ENCODE results near the gene TMC1.
A peak's percentile ranks its signal among the peaks of the same experiment; 100 is the strongest.

Gene TMC1

GRCh38 chr9:72598639-72599038 is 77.2 kb downstream of the TMC1 start:
- no peak for TF ChIP-seq CTCF (IDR thresholded peaks at IDR 0.05; ENCODE audit: low read depth, low read length)

GRCh38 chr9:72599874-72600534 is 78.6 kb downstream of the TMC1 start:
- DNase-seq (ENCODE audit: extremely low read depth, low read depth) = no peak
- TF ChIP-seq CTCF (IDR thresholded peaks at IDR 0.05; ENCODE audit: low read depth, low read length) = no peak

More at GRCh38 chr9:72598639-72599038, 77.2 kb downstream of the TMC1 start:
- DNase-seq (ENCODE audit: extremely low read depth, low read depth) = no peak

GRCh38 chr9:72600671-72601070 is 79.3 kb downstream of the TMC1 start:
- TF ChIP-seq CTCF (IDR thresholded peaks at IDR 0.05; ENCODE audit: low read depth, low read length) = no peak
- no peak for DNase-seq (ENCODE audit: extremely low read depth, low read depth)

DNA sequence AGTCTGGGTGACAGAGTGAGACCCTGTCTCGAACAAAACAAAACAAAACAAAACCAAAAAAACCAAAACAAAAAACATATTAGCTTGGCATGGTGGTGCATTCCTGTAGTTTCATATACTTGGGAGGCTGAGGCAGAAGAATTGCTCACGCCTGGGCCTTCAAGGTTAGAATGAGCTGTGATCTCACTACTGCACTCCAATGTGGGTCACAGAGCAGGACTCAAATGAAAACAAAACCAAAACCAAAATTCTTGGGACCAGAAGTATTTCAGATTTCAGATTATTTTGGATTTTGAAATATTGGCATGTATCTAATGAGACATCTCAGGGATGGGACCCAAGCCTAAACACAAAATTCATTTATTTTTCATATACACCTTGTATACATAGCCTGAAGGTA is 80.2 kb downstream of the TMC1 start:
- TF ChIP-seq CTCF (IDR thresholded peaks at IDR 0.05; ENCODE audit: low read depth, low read length) = no peak
- DNase-seq (ENCODE audit: extremely low read depth, low read depth) = no peak

- peak; percentile 1; the same call in 1 of the 2 replicates for TF ChIP-seq CTCF (IDR thresholded peaks at IDR 0.05; ENCODE audit: low read depth, low read length)
- DNase-seq (ENCODE audit: extremely low read depth, low read depth) = no peak
Measured at GRCh38 chr9:72612449-72612848, 91.0 kb downstream of the TMC1 start.

GRCh38 chr9:72614067-72614466 is 92.7 kb downstream of the TMC1 start:
- no peak for DNase-seq (ENCODE audit: extremely low read depth, low read depth)
- no peak for TF ChIP-seq CTCF (IDR thresholded peaks at IDR 0.05; ENCODE audit: low read depth, low read length)

- DNase-seq (ENCODE audit: extremely low read depth, low read depth) = no peak
- TF ChIP-seq CTCF (IDR thresholded peaks at IDR 0.05; ENCODE audit: low read depth, low read length) = no peak
Measured at GRCh38 chr9:72615931-72616330, 94.5 kb downstream of the TMC1 start.

All from AG09319 (cell line).